DND-41 (cell line): Measurements from ENCODE around the gene PIF1.

Source experiments
- EZH2 ChIP-seq: IDR thresholded peaks from 3 replicates; pipeline ENCODE4 v1.6.1; 2012; ENCODE audit warnings: borderline replicate concordance, low read depth, mild to moderate bottlenecking, moderate library complexity, low read length, inconsistent platforms; ENCODE audit not compliant: severe bottlenecking
- TF ChIP-seq, protein P1 (sequence below): IDR thresholded peaks from 2 replicates; pipeline ENCODE4 v1.5.1; 2012; ENCODE audit warnings: borderline replicate concordance, low read length, moderate library complexity, mild to moderate bottlenecking; ENCODE audit not compliant: poor library complexity, severe bottlenecking; ENCODE audit errors: extremely low read depth

DNA sequence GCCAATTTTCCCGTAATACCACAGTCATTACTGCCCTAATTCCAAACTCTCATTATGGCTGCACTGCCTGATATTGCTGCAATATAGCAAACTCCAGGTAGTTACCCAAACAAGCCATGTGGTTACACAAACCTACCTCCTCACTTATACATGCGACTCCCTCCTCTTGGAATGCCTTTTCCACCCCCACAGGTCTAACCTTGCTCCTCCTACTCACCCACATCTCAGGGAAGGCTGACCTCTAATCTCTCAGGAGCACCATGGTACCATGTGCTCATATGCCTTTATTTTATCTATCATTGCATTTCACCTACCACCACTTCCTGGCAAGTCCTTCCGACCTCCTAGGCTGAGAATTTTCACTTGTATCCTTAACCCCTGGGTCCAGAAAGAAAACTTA lies 53.0 kb downstream of the PIF1 start:
- TF ChIP-seq, protein P1, sequence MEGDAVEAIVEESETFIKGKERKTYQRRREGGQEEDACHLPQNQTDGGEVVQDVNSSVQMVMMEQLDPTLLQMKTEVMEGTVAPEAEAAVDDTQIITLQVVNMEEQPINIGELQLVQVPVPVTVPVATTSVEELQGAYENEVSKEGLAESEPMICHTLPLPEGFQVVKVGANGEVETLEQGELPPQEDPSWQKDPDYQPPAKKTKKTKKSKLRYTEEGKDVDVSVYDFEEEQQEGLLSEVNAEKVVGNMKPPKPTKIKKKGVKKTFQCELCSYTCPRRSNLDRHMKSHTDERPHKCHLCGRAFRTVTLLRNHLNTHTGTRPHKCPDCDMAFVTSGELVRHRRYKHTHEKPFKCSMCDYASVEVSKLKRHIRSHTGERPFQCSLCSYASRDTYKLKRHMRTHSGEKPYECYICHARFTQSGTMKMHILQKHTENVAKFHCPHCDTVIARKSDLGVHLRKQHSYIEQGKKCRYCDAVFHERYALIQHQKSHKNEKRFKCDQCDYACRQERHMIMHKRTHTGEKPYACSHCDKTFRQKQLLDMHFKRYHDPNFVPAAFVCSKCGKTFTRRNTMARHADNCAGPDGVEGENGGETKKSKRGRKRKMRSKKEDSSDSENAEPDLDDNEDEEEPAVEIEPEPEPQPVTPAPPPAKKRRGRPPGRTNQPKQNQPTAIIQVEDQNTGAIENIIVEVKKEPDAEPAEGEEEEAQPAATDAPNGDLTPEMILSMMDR: no peak
- no peak for TF ChIP-seq EZH2
